Liver (tissue), 9 donors: ENCODE measurements around the gene RIN1. TPM values are rescaled to one million over a fixed set of nuclear protein-coding genes. Genes with fewer than 3 reads are reported as not detected.
"Not testable (repeated sequence)": the region's sequence is repeated elsewhere in the genome, so short reads cannot be mapped to it uniquely, and the experiment has no call there.

Source experiments
- DNase-seq: peaks from one replicate; pipeline ENCODE4 v3.0.0-alpha.2; 2017; ENCODE audit warnings: low spot score
- H3K27ac ChIP-seq, 2 donors: one replicate each; pipeline ENCODE4 v1.7.0; 2013; ENCODE audit warnings: inconsistent platforms in 2 of 2, low read length in 2 of 2, control low read depth in 1 of 2, low read depth in 1 of 2, mild to moderate bottlenecking in 1 of 2
- H3K27me3 ChIP-seq, 4 donors: one replicate each; pipeline versions ENCODE4 v1.6.1 to v1.7.0; 2013; ENCODE audit warnings: low read length in 3 of 4, inconsistent platforms in 1 of 4, mild to moderate bottlenecking in 1 of 4, moderate library complexity in 1 of 4; ENCODE audit not compliant: control insufficient read depth in 4 of 4, insufficient read depth in 4 of 4
- H3K36me3 ChIP-seq, 4 donors: one replicate each; pipeline versions ENCODE4 v1.6.1 to v1.7.0; 2013; ENCODE audit warnings: low read length in 3 of 4, mild to moderate bottlenecking in 3 of 4, low read depth in 1 of 4, moderate library complexity in 1 of 4; ENCODE audit not compliant: control insufficient read depth in 4 of 4, insufficient read depth in 3 of 4
- H3K4me1 ChIP-seq, 4 donors: one replicate each; pipeline versions ENCODE4 v1.6.1 to v1.7.0; 2013; ENCODE audit warnings: low read length in 3 of 4, mild to moderate bottlenecking in 3 of 4, moderate library complexity in 1 of 4; ENCODE audit not compliant: control insufficient read depth in 4 of 4, insufficient read depth in 4 of 4
- H3K4me3 ChIP-seq, 3 donors: one replicate each; pipeline versions ENCODE4 v1.6.1 to v1.7.0; 2013; ENCODE audit warnings: low read length in 3 of 3, control low read depth in 1 of 3, low read depth in 1 of 3, mild to moderate bottlenecking in 1 of 3
- H3K9ac ChIP-seq, 2 donors: one replicate each; pipeline ENCODE4 v1.7.0; 2013; ENCODE audit warnings: low read length in 2 of 2, mild to moderate bottlenecking in 2 of 2, moderate library complexity in 2 of 2, control low read depth in 1 of 2, low read depth in 1 of 2
- H3K9me3 ChIP-seq, 4 donors: one replicate each; pipeline versions ENCODE4 v1.6.1 to v1.7.0; 2013; ENCODE audit warnings: low read length in 3 of 4; ENCODE audit not compliant: control insufficient read depth in 4 of 4
- ATF3 ChIP-seq: IDR thresholded peaks from 2 replicates; pipeline ENCODE4 v1.6.1; 2016; ENCODE audit warnings: antibody characterized with exemption
- CTCF ChIP-seq: fragments of 150-350 bp; IDR thresholded peaks from 2 replicates; pipeline ENCODE4 v1.5.1; 2017; ENCODE audit warnings: improper control_type of control experiment, low read depth, low read length; ENCODE audit not compliant: missing input control
- EGR1 ChIP-seq, 2 donors: IDR thresholded peaks; 2 replicates each; pipeline ENCODE4 v1.6.1; 2016 to 2018; ENCODE audit warnings: antibody characterized with exemption in 2 of 2, low read depth in 2 of 2
- FOXA1 ChIP-seq: IDR thresholded peaks from 2 replicates; pipeline ENCODE4 v1.6.1; 2016; ENCODE audit warnings: antibody characterized with exemption
- FOXA2 ChIP-seq: IDR thresholded peaks from 2 replicates; pipeline ENCODE4 v1.6.1; 2016; ENCODE audit warnings: antibody characterized with exemption
- GABPA ChIP-seq, 2 donors: IDR thresholded peaks in 1 of 2; conservative IDR thresholded peaks in 1 of 2; 2 replicates each; pipeline ENCODE4 v1.6.1; 2016; ENCODE audit warnings: antibody characterized with exemption in 2 of 2, mild to moderate bottlenecking in 1 of 2, moderate library complexity in 1 of 2
- HNF4A ChIP-seq, 2 donors: conservative IDR thresholded peaks; 2 replicates each; pipeline ENCODE4 v1.6.1; 2016; ENCODE audit warnings: antibody characterized with exemption in 2 of 2, mild to moderate bottlenecking in 2 of 2
- HNF4G ChIP-seq: IDR thresholded peaks from 2 replicates; pipeline ENCODE4 v1.6.1; 2016; ENCODE audit warnings: antibody characterized with exemption
- JUND ChIP-seq, 2 donors: IDR thresholded peaks; 2 replicates each; pipeline ENCODE4 v1.6.1; 2016; ENCODE audit warnings: antibody characterized with exemption in 2 of 2
- MAX ChIP-seq: IDR thresholded peaks from 2 replicates; pipeline ENCODE4 v1.6.1; 2016; ENCODE audit warnings: antibody characterized with exemption
- NR2F2 ChIP-seq: IDR thresholded peaks from 2 replicates; pipeline ENCODE4 v1.6.1; 2016; ENCODE audit warnings: antibody characterized with exemption
- RAD21 ChIP-seq, 2 donors: IDR thresholded peaks; 2 replicates each; pipeline ENCODE4 v1.6.1; 2016; ENCODE audit warnings: antibody characterized with exemption in 2 of 2, mild to moderate bottlenecking in 2 of 2
- REST ChIP-seq: IDR thresholded peaks from 2 replicates; pipeline ENCODE4 v1.6.1; 2016; ENCODE audit warnings: antibody characterized with exemption, mild to moderate bottlenecking
- RXRA ChIP-seq, 2 donors: IDR thresholded peaks; 2 replicates each; pipeline ENCODE4 v1.6.1; 2017 to 2018; ENCODE audit warnings: antibody characterized with exemption in 2 of 2, mild to moderate bottlenecking in 1 of 2
- SP1 ChIP-seq: IDR thresholded peaks from 2 replicates; pipeline ENCODE4 v1.6.1; 2018; ENCODE audit warnings: antibody characterized with exemption, mild to moderate bottlenecking
- TAF1 ChIP-seq: conservative IDR thresholded peaks from 2 replicates; pipeline ENCODE4 v1.6.1; 2016; ENCODE audit warnings: antibody characterized with exemption, mild to moderate bottlenecking
- YY1 ChIP-seq: IDR thresholded peaks from 2 replicates; pipeline ENCODE4 v1.6.1; 2016; ENCODE audit warnings: antibody characterized with exemption, mild to moderate bottlenecking
- WGBS: extraction: QIAGEN DNeasy Blood & Tissue Kit; methylation state at CpG from one replicate; pipeline ENCODE4 v1.1.7; 2013; 5-methylcytosine and 5-hydroxymethylcytosine counted together
- polyA plus RNA-seq, 2 donors: library from polyadenylated mRNA; stranded (reverse) in 1 of 2; unstranded in 1 of 2; fragments of 200-250 nt in 1 of 2; fragments of >200 nt in 1 of 2; fragmentation: Nextera tagmentation in 1 of 2; extraction: Ambion mirVana in 1 of 2; gene quantifications; one replicate each; pipeline versions ENCODE4 v1.2.1 to v1.2.3, GENCODE V29; 2013 to 2015
- total RNA-seq, 2 donors: library from RNA; depleted of rRNA; stranded (reverse); fragments of >200 nt; gene quantifications; one replicate each; pipeline ENCODE4 v1.2.3, GENCODE V29; 2014
- donor health status: healthy.
- donor health status: healthy.
- donor health status: healthy.
- donor health status: healthy.
- donor health status: healthy.

The RIN1 gene
- total and polyA plus RNA-seq, 4 donors, result 0.11 to 1.1 (median 0.53) TPM

GRCh38 chr11:66311470-66311964, 24.7 kb downstream of the RIN1 start:
- H3K4me1 ChIP-seq, result peaks cover 0 to 12% (median 5%) of the 10 kb centered on the region in 4 donors
- H3K9me3 ChIP-seq, result no peaks in the 10 kb centered on the region
- WGBS, result 31% methylated on average over 26 of the region's 26 CpGs
- no peaks in the 10 kb centered on the region for H3K36me3 ChIP-seq
- H3K4me3 ChIP-seq, result peak overlapping the region in 2 of 3 donors; percentile 44 to 63
- H3K9ac ChIP-seq, result no peak overlapping the region
- no peaks in the 10 kb centered on the region for H3K27me3 ChIP-seq
- peak overlapping the region; percentile 79 to 86 for H3K27ac ChIP-seq
- no peak for TF ChIP-seq RAD21 (IDR thresholded peaks at IDR 0.05)
- no peak for TF ChIP-seq ATF3
- TF ChIP-seq SP1, result no peak
- TF ChIP-seq JUND (IDR thresholded peaks at IDR 0.05), result no peak
- TF ChIP-seq HNF4A (conservative IDR thresholded peaks at IDR 0.05), result no peak
- TF ChIP-seq MAX, result no peak
- DNase-seq, result no peak

- peaks cover 0 to 12% (median 5%) of the 10 kb centered on the region in 4 donors for H3K4me1 ChIP-seq
- not testable (repeated sequence) for H3K9me3 ChIP-seq, H3K36me3 ChIP-seq, DNase-seq, H3K27me3 ChIP-seq, H3K9ac ChIP-seq, H3K4me3 ChIP-seq, H3K27ac ChIP-seq
- 92% methylated on average over 18 of the region's 18 CpGs for WGBS
Observed at GRCh38 chr11:66310803-66311440, 25.3 kb downstream of the RIN1 start.

GRCh38 chr11:66310324-66310723, 25.9 kb downstream of the RIN1 start:
- Histone ChIP-seq H3K36me3 (no peaks in the 10 kb centered on the region), H3K4me1 (peaks cover 0 to 12% (median 5%) of the 10 kb centered on the region in 4 donors), H3K9me3 (no peaks in the 10 kb centered on the region), H3K9ac (no peak overlapping the region), H3K27me3 (no peaks in the 10 kb centered on the region), H3K27ac (no peak overlapping the region), H3K4me3 (no peak overlapping the region)
- no peak for TF ChIP-seq EGR1 (IDR thresholded peaks at IDR 0.05; ENCODE audit: low read depth in 2 of 2)
- TF ChIP-seq FOXA2, result no peak
- no peak for DNase-seq
- 81% methylated on average over 8 of the region's 8 CpGs for WGBS

- WGBS, result 66% methylated on average over 3 of the region's 3 CpGs
- Histone ChIP-seq H3K9me3 (no peaks in the 10 kb centered on the region), H3K27me3 (no peaks in the 10 kb centered on the region)
- TF ChIP-seq SP1, result no peak
- no peak for TF ChIP-seq CTCF
- no peak for TF ChIP-seq NR2F2
- TF ChIP-seq FOXA1, result no peak
- no peak for TF ChIP-seq YY1
- TF ChIP-seq EGR1 (IDR thresholded peaks at IDR 0.05; ENCODE audit: low read depth in 2 of 2), result no peak
- TF ChIP-seq TAF1, result no peak
- no peak for TF ChIP-seq REST
- no peak for TF ChIP-seq HNF4G
- TF ChIP-seq RAD21 (IDR thresholded peaks at IDR 0.05), result no peak
- no peak for TF ChIP-seq FOXA2
- TF ChIP-seq GABPA (IDR thresholded peaks at IDR 0.05 in 1 of 2, conservative IDR thresholded peaks at IDR 0.05 in 1 of 2), result no peak
- TF ChIP-seq RXRA (IDR thresholded peaks at IDR 0.05), result no peak
- TF ChIP-seq MAX, result no peak
- TF ChIP-seq JUND (IDR thresholded peaks at IDR 0.05), result no peak
Observed at GRCh38 chr11:66309475-66309874, 26.8 kb downstream of the RIN1 start.

More at GRCh38 chr11:66309475-66309874, 26.8 kb downstream of the RIN1 start:
- Histone ChIP-seq H3K36me3 (no peaks in the 10 kb centered on the region), H3K27ac (no peak overlapping the region), H3K4me1 (peaks cover 0 to 12% (median 5%) of the 10 kb centered on the region in 4 donors), H3K4me3 (no peak overlapping the region), H3K9ac (no peak overlapping the region)
- no peak for DNase-seq
